Endothelial cell of umbilical vein (primary cell): ENCODE measurements around the gene RING1. TPM values are rescaled to one million over a fixed set of nuclear protein-coding genes. Genes with fewer than 3 reads are reported as not detected.

ENCODE experiments used
- BruUV-seq: library from RNA; stranded (reverse); fragments of 400-500 nt; replicated peaks from 2 replicates; lab custom pipeline; 2021; lab: Mats Ljungman, UMichigan
- CTCF ChIA-PET: fragments of 300-600, 350-600 bp; sonication (Branson Sonifier 250); formaldehyde crosslinking; loops from one replicate; lab custom pipeline; 2021; ENCODE audit warnings: antibody characterized with exemption, inconsistent platforms; lab: Charles Lee
- POLR2A ChIA-PET: fragments of 300-600, 350-600 bp; sonication (Branson Sonifier 250); formaldehyde crosslinking; loops from one replicate; lab custom pipeline; 2021; ENCODE audit warnings: antibody characterized with exemption, inconsistent platforms; lab: Charles Lee
- DNase-seq: peaks from one replicate; pipeline ENCODE4 v3.0.0-alpha.2; 2011; ENCODE audit warnings: low read depth, low spot score
- FAIRE-seq: peaks from 2 replicates; lab custom pipeline; 2011; peaks lifted over from hg19 to GRCh38; lab: Jason Lieb, UNC
- H2AFZ ChIP-seq: 2 replicates; pipeline ENCODE4 v1.6.0; 2012; ENCODE audit warnings: low read depth, low read length, control low read depth, inconsistent platforms
- H3K27ac ChIP-seq: 2 replicates; pipeline ENCODE4 v1.5.1; 2011; ENCODE audit warnings: low read depth, mild to moderate bottlenecking, control low read depth, low read length, moderate library complexity; ENCODE audit not compliant: insufficient read depth
- H3K27me3 ChIP-seq, 2 experiments: 2 replicates each; pipeline versions ENCODE4 v1.6.0 to v1.6.1; 2011; ENCODE audit warnings: low read length in 2 of 2, mixed read lengths in 1 of 2; ENCODE audit not compliant: control insufficient read depth in 2 of 2, insufficient read depth in 2 of 2
- H3K36me3 ChIP-seq, 2 experiments: 2 replicates in 1 of 2; 3 replicates in 1 of 2; pipeline ENCODE4 v1.5.1; 2011; ENCODE audit warnings: low read length in 2 of 2, mild to moderate bottlenecking in 1 of 2, moderate library complexity in 1 of 2; ENCODE audit not compliant: control insufficient read depth in 2 of 2, insufficient read depth in 2 of 2; ENCODE audit errors: extremely low read depth in 1 of 2
- H3K4me1 ChIP-seq: 3 replicates; pipeline ENCODE4 v1.5.1; 2011; ENCODE audit warnings: mild to moderate bottlenecking, low read length; ENCODE audit not compliant: control insufficient read depth, insufficient read depth; ENCODE audit errors: extremely low read depth
- H3K4me2 ChIP-seq: 2 replicates; pipeline ENCODE4 v1.6.1; 2011; ENCODE audit warnings: low read length, control low read depth, mixed read lengths; ENCODE audit not compliant: insufficient read depth
- H3K4me3 ChIP-seq, 3 experiments: fragments of 200-600 bp in 1 of 3; sonication (generic), shearing (Covaris generic) in 1 of 3; replicated peaks in 1 of 3; 2 replicates each; pipeline ENCODE4 v1.5.1; 2011 to 2016; ENCODE audit warnings: control low read depth in 3 of 3, low read length in 3 of 3, mild to moderate bottlenecking in 2 of 3, inconsistent platforms in 1 of 3, low read depth in 1 of 3, moderate library complexity in 1 of 3; ENCODE audit not compliant: insufficient read depth in 1 of 3
- H3K79me2 ChIP-seq: 2 replicates; pipeline ENCODE4 v1.6.0; 2012; ENCODE audit warnings: low read length, inconsistent platforms; ENCODE audit not compliant: control insufficient read depth, insufficient read depth
- H3K9ac ChIP-seq: replicated peaks from 2 replicates; pipeline ENCODE3; 2011; ENCODE audit warnings: low read length, control low read depth; ENCODE audit not compliant: insufficient read depth; ENCODE audit errors: extremely low read depth
- H3K9me1 ChIP-seq: replicated peaks from 3 replicates; pipeline ENCODE4 v1.6.0; 2011; ENCODE audit warnings: mild to moderate bottlenecking, low read length; ENCODE audit not compliant: control insufficient read depth, insufficient read depth; ENCODE audit errors: extremely low read depth
- H3K9me3 ChIP-seq: replicated peaks from 2 replicates; pipeline ENCODE4 v1.5.1; 2012; ENCODE audit warnings: low read length, inconsistent platforms; ENCODE audit not compliant: control insufficient read depth, insufficient read depth
- H4K20me1 ChIP-seq: replicated peaks from 2 replicates; pipeline ENCODE3; 2011; ENCODE audit warnings: mild to moderate bottlenecking, low read length; ENCODE audit not compliant: control insufficient read depth, insufficient read depth; ENCODE audit errors: extremely low read depth
- CTCF ChIP-seq, 2 donors: IDR thresholded peaks; 1 replicate in 1 of 2; 2 replicates in 1 of 2; pipeline ENCODE4 v1.5.1; 2011; ENCODE audit warnings: low read length in 2 of 2, mild to moderate bottlenecking in 2 of 2, moderate library complexity in 2 of 2, control low read depth in 1 of 2, inconsistent platforms in 1 of 2, low read depth in 1 of 2; ENCODE audit not compliant: insufficient read depth in 1 of 2; ENCODE audit errors: extremely low read depth in 1 of 2
- EZH2 ChIP-seq: IDR thresholded peaks from 2 replicates; pipeline ENCODE4 v1.6.1; 2012; ENCODE audit warnings: borderline replicate concordance, low read depth, mild to moderate bottlenecking, moderate library complexity, low read length, inconsistent platforms; ENCODE audit not compliant: severe bottlenecking
- FOS ChIP-seq: IDR thresholded peaks from 2 replicates; pipeline ENCODE4 v1.6.1; 2011; ENCODE audit warnings: mild to moderate bottlenecking, low read length, moderate library complexity, borderline replicate concordance; ENCODE audit not compliant: insufficient read depth
- GATA2 ChIP-seq: IDR thresholded peaks from 2 replicates; pipeline ENCODE4 v1.7.0; 2011; ENCODE audit warnings: low read depth, mild to moderate bottlenecking, moderate library complexity, mixed read lengths, low read length; ENCODE audit not compliant: insufficient read length, insufficient read depth
- JUN ChIP-seq: IDR thresholded peaks from 2 replicates; pipeline ENCODE4 v1.6.1; 2011; ENCODE audit warnings: borderline replicate concordance, low read depth; ENCODE audit not compliant: insufficient read length, insufficient read depth
- MAX ChIP-seq: IDR thresholded peaks from 2 replicates; pipeline ENCODE4 v1.6.1; 2011; ENCODE audit not compliant: insufficient read depth, insufficient read length
- MYC ChIP-seq: IDR thresholded peaks from one replicate; pipeline ENCODE4 v1.6.1; 2011; ENCODE audit warnings: mild to moderate bottlenecking, low read depth, low read length
- POLR2A ChIP-seq: IDR thresholded peaks from 2 replicates; pipeline ENCODE4 v1.6.1; 2012; ENCODE audit warnings: low read depth, mild to moderate bottlenecking, control low read depth, low read length
- POLR2AphosphoS5 ChIP-seq: IDR thresholded peaks from 2 replicates; pipeline ENCODE4 v1.6.1; 2012; ENCODE audit warnings: low read depth, mild to moderate bottlenecking, control low read depth, low read length, moderate library complexity; ENCODE audit not compliant: insufficient read depth
- dilution Hi-C: fragments of 300-500 bp; cut with MboI; formaldehyde crosslinking; loops from one replicate; pipeline ENCODE4 v1.15.0; 2019; ENCODE audit warnings: low sequenced_read_pairs; ENCODE audit not compliant: extremely low pct_ligation_motif_present
- intact Hi-C: fragments of 100-400 bp; cut with micrococcal nuclease; formaldehyde crosslinking; loops from one replicate; pipeline ENCODE4 v1.10.0; 2022
- polyA plus RNA-seq, 4 experiments: library from polyadenylated mRNA; depleted of rRNA in 3 of 4; stranded (reverse) in 3 of 4; unstranded in 1 of 4; fragments of >200 nt; gene quantifications; 2 replicates each; pipeline versions ENCODE4 v1.2.1 to v1.2.3, GENCODE V29; 2011 to 2012; ENCODE audit warnings: missing spikeins in 1 of 4
- total RNA-seq: library from RNA; stranded (reverse); gene quantifications from 2 replicates; pipeline ENCODE4 v1.2.3, GENCODE V29; 2021

Gene RING1
- total and polyA plus RNA-seq, 2 donors (not counting 3 experiments of a cell fraction or from before 2014, with no cell fraction given), result 26.8 to 27.9 TPM

DNA sequence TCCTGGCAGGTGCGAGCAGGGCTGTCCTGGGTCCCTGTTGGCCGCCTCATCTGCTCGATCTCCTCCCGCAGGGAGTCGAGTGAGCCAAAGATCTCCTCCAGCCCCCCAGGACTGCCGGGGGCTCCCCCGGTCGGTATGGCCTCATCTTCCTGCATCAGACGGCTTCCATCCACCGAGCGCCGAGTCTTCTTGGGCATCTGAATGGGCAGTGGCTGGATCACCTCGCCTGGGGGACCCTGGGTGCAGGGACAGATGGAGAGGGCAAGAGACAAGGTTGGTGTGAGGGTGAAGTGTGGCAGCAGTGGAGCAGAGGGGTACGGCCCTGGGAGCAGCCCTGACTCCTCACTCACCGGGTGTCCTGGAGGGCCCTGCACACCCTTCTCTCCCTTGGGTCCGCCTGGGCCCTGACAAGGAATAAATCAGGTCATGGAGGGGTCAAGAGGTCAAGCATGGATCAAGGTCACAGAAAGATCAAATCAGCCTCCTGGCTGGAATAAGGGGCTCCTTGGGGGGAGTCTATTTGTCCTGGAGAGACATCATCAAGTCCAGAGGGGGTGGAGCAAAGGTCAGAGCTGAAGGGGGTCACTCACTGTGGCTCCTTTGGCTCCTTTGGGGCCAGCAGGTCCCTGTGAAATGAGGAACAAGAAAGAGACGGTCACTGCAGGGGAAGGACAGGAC lies 42.6 kb upstream of the RING1 start:
- Histone ChIP-seq H3K9ac (no peak overlapping the region), H3K4me2 (no peak overlapping the region), H3K36me3 (no peaks in the 10 kb centered on the region), H3K79me2 (no peaks in the 10 kb centered on the region), H3K9me3 (no peaks in the 10 kb centered on the region), H3K4me3 (no peak overlapping the region), H2AFZ (no peak overlapping the region), H3K27me3 (no peaks in the 10 kb centered on the region), H3K4me1 (no peaks in the 10 kb centered on the region), H4K20me1 (no peaks in the 10 kb centered on the region), H3K27ac (no peak overlapping the region), H3K9me1 (no peaks in the 10 kb centered on the region)
- BruUV-seq, result no TSS peak
- dilution Hi-C loops (no loop called here), intact Hi-C loops (no loop called here)
- ChIA-PET CTCF (no interaction called here), POLR2A (no interaction called here)
- DNase-seq (no peak), FAIRE-seq (no peak)
- no peak for TF ChIP-seq GATA2
- no peak for TF ChIP-seq POLR2AphosphoS5
- TF ChIP-seq JUN, result no peak
- no peak for TF ChIP-seq EZH2
- no peak for TF ChIP-seq MAX

GRCh38 chr6:33166363-33166762 lies 41.9 kb upstream of the RING1 start:
- H3K4me1 ChIP-seq, result no peaks in the 10 kb centered on the region
- no peak for DNase-seq
- no TSS peak for BruUV-seq
- H2AFZ ChIP-seq, result no peak overlapping the region
- dilution Hi-C loops, result no loop called here
- H4K20me1 ChIP-seq, result no peaks in the 10 kb centered on the region
- H3K36me3 ChIP-seq, result no peaks in the 10 kb centered on the region
- H3K27me3 ChIP-seq, result no peaks in the 10 kb centered on the region
- CTCF ChIA-PET, result no interaction called here
- POLR2A ChIA-PET, result no interaction called here
- no peak overlapping the region for H3K4me3 ChIP-seq
- no peaks in the 10 kb centered on the region for H3K9me3 ChIP-seq
- no peaks in the 10 kb centered on the region for H3K79me2 ChIP-seq
- no peak overlapping the region for H3K9ac ChIP-seq
- TF ChIP-seq EZH2, result no peak
- TF ChIP-seq MYC, result no peak
- no peak for TF ChIP-seq JUN
- no peak for TF ChIP-seq CTCF (IDR thresholded peaks at IDR 0.05; ENCODE audit: extremely low read depth in 1 of 2, insufficient read depth in 1 of 2, low read depth in 1 of 2, low read length in 2 of 2)
- TF ChIP-seq POLR2A, result no peak
- no peak for TF ChIP-seq MAX
- no peak for TF ChIP-seq POLR2AphosphoS5
- no peak for TF ChIP-seq FOS
- TF ChIP-seq GATA2, result no peak
- intact Hi-C loops, result no loop called here
- FAIRE-seq, result no peak
- no peaks in the 10 kb centered on the region for H3K9me1 ChIP-seq
- no peak overlapping the region for H3K4me2 ChIP-seq
- no peak overlapping the region for H3K27ac ChIP-seq
